ENCODE measurements around the gene FANCL. TPM values are rescaled to one million over a fixed set of nuclear protein-coding genes. Genes with fewer than 3 reads are reported as not detected.
"Not testable (repeated sequence)": the region's sequence is repeated elsewhere in the genome, so short reads cannot be mapped to it uniquely, and the experiment has no call there.

The FANCL gene
- polyA plus RNA-seq, 4 donors, result 8.6 to 45.0 (median 19.2) TPM

DNA sequence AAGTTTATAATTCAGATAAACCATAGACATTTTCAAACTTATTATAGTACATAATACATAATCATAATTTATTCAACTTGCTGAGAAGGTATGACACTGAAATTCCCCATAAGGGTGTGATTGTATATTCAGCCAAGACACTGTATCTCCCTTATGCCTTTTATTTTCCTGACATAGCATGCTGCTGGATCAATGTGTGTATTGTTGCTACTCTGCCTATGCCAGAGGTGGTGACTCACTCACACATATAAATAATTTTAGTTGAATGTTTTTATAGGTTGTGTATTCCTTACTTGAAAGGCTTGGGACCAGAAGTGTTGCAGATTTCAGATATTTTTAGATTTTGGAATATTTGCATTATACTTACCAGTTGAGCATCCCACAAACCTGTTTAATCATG is 107.7 kb downstream of the FANCL start:
- no peaks in the 10 kb centered on the region for H3K4me1 ChIP-seq (ENCODE audit: control insufficient read depth in 3 of 3, insufficient read depth in 2 of 3, low read depth in 1 of 3, low read length in 2 of 3)
- no peak overlapping the region for H3K27ac ChIP-seq (ENCODE audit: low read depth in 1 of 3, low read length in 2 of 3)
- FAIRE-seq (no peak), DNase-seq (no peak)
- H3K36me3 ChIP-seq (ENCODE audit: control insufficient read depth in 3 of 3, insufficient read depth in 2 of 3, low read depth in 1 of 3, low read length in 3 of 3), result peaks cover 0 to 10% (median 2%) of the 10 kb centered on the region in 3 donors
- no peak overlapping the region for H3K4me3 ChIP-seq (ENCODE audit: low read depth in 1 of 3, low read length in 3 of 3)
- H3K27me3 ChIP-seq (ENCODE audit: control insufficient read depth in 3 of 3, insufficient read depth in 3 of 3, low read length in 3 of 3), result no peaks in the 10 kb centered on the region
- no peaks in the 10 kb centered on the region for H3K9me3 ChIP-seq (ENCODE audit: control insufficient read depth in 2 of 2, insufficient read depth in 1 of 2, low read depth in 1 of 2, low read length in 1 of 2)

DNA sequence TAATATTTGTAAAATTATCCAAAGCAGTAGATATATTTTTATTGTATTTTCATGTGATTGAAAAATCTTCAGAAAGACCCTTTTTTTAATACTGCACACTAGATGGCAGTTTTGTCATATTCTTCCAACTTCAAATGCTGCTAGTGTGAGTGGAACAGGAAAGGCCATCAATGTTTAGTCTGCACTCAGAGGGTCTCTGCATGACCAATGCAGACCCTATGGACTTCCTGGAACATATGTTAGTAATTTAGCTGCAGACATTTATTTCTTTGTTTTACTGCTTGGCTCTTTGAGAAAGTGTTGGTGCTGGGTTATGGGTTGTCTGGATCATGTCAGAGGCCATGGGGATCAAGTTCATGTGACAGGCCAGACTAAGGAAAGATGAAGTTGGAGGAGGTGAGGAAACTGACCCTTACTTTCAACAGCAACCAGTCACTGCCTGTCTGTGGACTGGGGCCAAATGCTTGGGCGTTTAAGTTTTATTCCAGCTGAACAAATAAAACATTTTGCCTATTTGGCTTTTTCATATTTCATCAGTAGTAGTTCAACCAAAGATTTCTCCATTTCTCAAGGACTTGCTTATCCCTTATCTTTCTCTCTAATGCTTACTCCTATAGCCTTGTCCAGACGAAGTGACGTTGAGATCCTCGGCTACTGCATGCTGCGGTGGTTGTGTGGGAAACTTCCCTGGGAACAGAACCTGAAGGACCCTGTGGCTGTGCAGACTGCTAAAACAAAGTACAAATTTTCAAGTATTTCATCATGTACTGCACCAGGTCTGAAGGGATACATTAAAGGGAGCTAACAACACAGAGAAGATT is 109.7 kb downstream of the FANCL start:
- Histone ChIP-seq H3K36me3 (ENCODE audit: control insufficient read depth in 3 of 3, insufficient read depth in 2 of 3, low read depth in 1 of 3, low read length in 3 of 3) (peaks cover 0 to 9% (median 2%) of the 10 kb centered on the region in 3 donors), H3K27me3 (ENCODE audit: control insufficient read depth in 3 of 3, insufficient read depth in 3 of 3, low read length in 3 of 3) (no peaks in the 10 kb centered on the region), H3K27ac (ENCODE audit: low read depth in 1 of 3, low read length in 2 of 3) (no peak overlapping the region), H3K4me1 (ENCODE audit: control insufficient read depth in 3 of 3, insufficient read depth in 2 of 3, low read depth in 1 of 3, low read length in 2 of 3) (no peaks in the 10 kb centered on the region), H3K4me3 (ENCODE audit: low read depth in 1 of 3, low read length in 3 of 3) (no peak overlapping the region), H3K9me3 (ENCODE audit: control insufficient read depth in 2 of 2, insufficient read depth in 1 of 2, low read depth in 1 of 2, low read length in 1 of 2) (no peaks in the 10 kb centered on the region)
- FAIRE-seq (no peak), DNase-seq (no peak)
- WGBS, 3 donors, result 81 to 82% (median 81%) methylated on average over 5 of the region's 5 CpGs

DNA sequence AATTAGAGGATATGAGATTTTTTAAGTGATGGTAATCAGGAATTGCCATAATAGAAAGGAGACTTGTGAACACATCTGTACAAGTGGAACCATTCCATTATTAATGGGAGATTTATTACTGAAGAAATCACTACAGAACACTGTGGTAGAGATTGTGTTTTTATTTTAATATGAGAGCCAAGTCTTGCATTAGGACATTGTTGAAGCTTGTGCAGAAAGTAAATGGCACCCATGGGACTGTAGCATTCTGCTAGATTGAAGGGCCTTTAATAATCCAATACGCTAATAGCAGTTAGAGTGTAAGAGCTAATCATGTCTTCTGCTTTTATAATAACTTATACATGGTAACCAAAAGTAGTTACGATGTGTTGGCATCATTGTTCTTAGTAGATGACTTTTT is 110.9 kb downstream of the FANCL start:
- Histone ChIP-seq H3K4me3 (ENCODE audit: low read depth in 1 of 3, low read length in 3 of 3) (no peak overlapping the region), H3K36me3 (ENCODE audit: control insufficient read depth in 3 of 3, insufficient read depth in 2 of 3, low read depth in 1 of 3, low read length in 3 of 3) (peaks cover 0 to 6% (median 2%) of the 10 kb centered on the region in 3 donors), H3K4me1 (ENCODE audit: control insufficient read depth in 3 of 3, insufficient read depth in 2 of 3, low read depth in 1 of 3, low read length in 2 of 3) (no peaks in the 10 kb centered on the region), H3K9me3 (ENCODE audit: control insufficient read depth in 2 of 2, insufficient read depth in 1 of 2, low read depth in 1 of 2, low read length in 1 of 2) (no peaks in the 10 kb centered on the region), H3K27me3 (ENCODE audit: control insufficient read depth in 3 of 3, insufficient read depth in 3 of 3, low read length in 3 of 3) (no peaks in the 10 kb centered on the region), H3K27ac (ENCODE audit: low read depth in 1 of 3, low read length in 2 of 3) (no peak overlapping the region)
- FAIRE-seq (no peak), DNase-seq (no peak)
- WGBS, 3 donors, result 89 to 100% (median 94%) methylated on average over 2 of the region's 2 CpGs

DNA sequence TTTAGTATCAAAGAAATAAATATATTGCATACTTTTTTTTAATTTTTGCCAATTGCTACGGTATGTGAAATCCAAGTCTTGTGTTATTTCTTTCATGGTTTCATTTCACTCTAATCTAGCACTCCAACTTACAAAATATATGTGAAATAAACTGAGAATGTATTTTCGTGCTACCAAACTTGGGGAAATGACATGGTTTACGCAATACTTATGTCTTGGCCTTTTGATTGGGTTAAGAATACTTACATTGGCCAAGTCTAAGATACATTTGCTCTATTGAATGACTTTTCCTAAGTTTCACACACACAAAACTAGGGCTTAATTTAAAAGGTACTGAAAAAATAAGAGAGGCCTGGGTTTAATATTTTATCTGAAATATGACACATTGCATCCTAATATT is 114.0 kb downstream of the FANCL start:
- Histone ChIP-seq H3K4me3 (ENCODE audit: low read depth in 1 of 3, low read length in 3 of 3) (no peak overlapping the region), H3K36me3 (ENCODE audit: control insufficient read depth in 3 of 3, insufficient read depth in 2 of 3, low read depth in 1 of 3, low read length in 3 of 3) (peaks cover 0 to 8% (median 0%) of the 10 kb centered on the region in 3 donors), H3K4me1 (ENCODE audit: control insufficient read depth in 3 of 3, insufficient read depth in 2 of 3, low read depth in 1 of 3, low read length in 2 of 3) (no peaks in the 10 kb centered on the region), H3K27ac (ENCODE audit: low read depth in 1 of 3, low read length in 2 of 3) (no peak overlapping the region), H3K27me3 (ENCODE audit: control insufficient read depth in 3 of 3, insufficient read depth in 3 of 3, low read length in 3 of 3) (no peaks in the 10 kb centered on the region), H3K9me3 (ENCODE audit: control insufficient read depth in 2 of 2, insufficient read depth in 1 of 2, low read depth in 1 of 2, low read length in 1 of 2) (no peaks in the 10 kb centered on the region)
- FAIRE-seq (no peak), DNase-seq (no peak)
- 95 to 99% (median 97%) methylated on average over 3 of the region's 3 CpGs for whole genome bisulfite sequencing, 3 donors

DNA sequence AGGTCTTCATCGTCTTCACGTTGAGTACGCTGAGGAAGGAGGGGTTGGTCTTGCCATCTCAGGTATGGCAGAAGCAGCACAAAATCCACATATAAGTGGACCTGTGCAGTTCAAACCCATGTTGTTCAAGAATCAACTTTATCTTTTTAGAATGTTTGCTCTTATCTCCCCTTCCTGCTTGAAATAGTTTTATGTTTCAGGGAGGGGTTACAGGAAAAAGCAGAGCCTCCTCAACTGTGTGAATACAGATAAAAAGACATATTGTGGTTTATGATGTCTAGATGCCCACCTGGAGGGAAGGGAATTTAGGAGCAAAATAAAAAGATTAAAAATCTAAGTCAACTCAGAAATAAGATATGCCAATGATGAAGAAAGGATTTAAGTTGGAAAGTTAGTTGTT is 118.6 kb downstream of the FANCL start:
- no peaks in the 10 kb centered on the region for H3K9me3 ChIP-seq (ENCODE audit: control insufficient read depth in 2 of 2, insufficient read depth in 1 of 2, low read depth in 1 of 2, low read length in 1 of 2)
- no peak overlapping the region for H3K4me3 ChIP-seq (ENCODE audit: low read depth in 1 of 3, low read length in 3 of 3)
- FAIRE-seq (no peak), DNase-seq (no peak)
- H3K36me3 ChIP-seq (ENCODE audit: control insufficient read depth in 3 of 3, insufficient read depth in 2 of 3, low read depth in 1 of 3, low read length in 3 of 3), result peaks cover 0 to 4% (median 0%) of the 10 kb centered on the region in 3 donors
- 96 to 99% (median 98%) methylated on average over 3 of the region's 3 CpGs for WGBS, 3 donors
- H3K4me1 ChIP-seq (ENCODE audit: control insufficient read depth in 3 of 3, insufficient read depth in 2 of 3, low read depth in 1 of 3, low read length in 2 of 3), result no peaks in the 10 kb centered on the region
- H3K27me3 ChIP-seq (ENCODE audit: control insufficient read depth in 3 of 3, insufficient read depth in 3 of 3, low read length in 3 of 3), result no peaks in the 10 kb centered on the region
- H3K27ac ChIP-seq (ENCODE audit: low read depth in 1 of 3, low read length in 2 of 3), result no peak overlapping the region

DNA sequence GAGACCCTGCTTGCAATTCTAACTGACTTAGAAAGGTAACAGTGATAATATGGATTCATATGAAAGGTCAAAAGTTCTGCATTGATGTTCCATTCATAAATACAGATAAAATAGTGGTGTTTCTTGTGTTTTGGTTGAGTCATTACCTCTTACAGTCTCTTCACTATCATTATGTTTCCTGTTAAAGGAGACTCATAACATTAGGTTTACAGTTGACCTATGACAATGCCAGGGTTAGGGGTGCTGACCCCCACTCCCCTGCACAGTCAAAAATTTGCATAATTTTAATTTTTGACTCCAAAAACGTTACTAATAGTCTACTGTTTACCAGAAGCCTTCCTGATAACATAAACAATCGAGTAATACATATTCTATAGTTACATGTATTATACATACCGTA is 119.1 kb downstream of the FANCL start:
- Histone ChIP-seq H3K9me3 (ENCODE audit: control insufficient read depth in 2 of 2, insufficient read depth in 1 of 2, low read depth in 1 of 2, low read length in 1 of 2) (no peaks in the 10 kb centered on the region), H3K4me3 (ENCODE audit: low read depth in 1 of 3, low read length in 3 of 3) (no peak overlapping the region), H3K27ac (ENCODE audit: low read depth in 1 of 3, low read length in 2 of 3) (no peak overlapping the region), H3K27me3 (ENCODE audit: control insufficient read depth in 3 of 3, insufficient read depth in 3 of 3, low read length in 3 of 3) (no peaks in the 10 kb centered on the region), H3K36me3 (ENCODE audit: control insufficient read depth in 3 of 3, insufficient read depth in 2 of 3, low read depth in 1 of 3, low read length in 3 of 3) (peaks cover 0 to 4% (median 0%) of the 10 kb centered on the region in 3 donors), H3K4me1 (ENCODE audit: control insufficient read depth in 3 of 3, insufficient read depth in 2 of 3, low read depth in 1 of 3, low read length in 2 of 3) (no peaks in the 10 kb centered on the region)
- no peak for FAIRE-seq
- no peak for DNase-seq
- 76 to 86% (median 82%) methylated on average over 3 of the region's 3 CpGs for WGBS, 3 donors

DNA sequence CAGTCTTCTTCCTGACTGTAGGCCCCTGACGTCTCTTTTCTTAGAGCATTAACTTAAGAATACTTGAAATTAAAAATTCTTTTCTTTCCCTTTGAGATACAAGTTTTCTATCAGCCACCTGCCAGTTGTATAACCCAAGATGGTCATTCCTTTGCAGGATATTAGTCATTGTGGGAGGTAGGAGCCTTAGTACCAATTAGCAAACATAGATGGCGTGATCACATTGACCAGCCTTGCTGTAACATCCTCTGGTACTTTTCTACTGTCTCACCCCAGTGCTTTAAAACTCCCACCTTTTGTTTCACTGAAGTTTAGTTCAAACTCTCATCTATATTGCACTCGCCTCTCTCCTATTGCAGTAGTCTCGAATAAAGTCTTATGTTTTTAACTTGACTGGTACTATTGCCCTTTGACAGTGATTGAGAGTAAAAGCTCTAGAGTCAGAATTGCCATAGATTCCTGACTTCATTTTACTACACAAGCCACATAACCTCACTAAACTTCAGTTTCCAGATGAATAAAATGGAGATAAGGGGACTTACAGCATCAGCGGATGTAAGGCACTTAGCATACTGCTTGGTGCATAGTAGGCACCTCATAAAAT is 120.4 kb downstream of the FANCL start:
- WGBS, 3 donors, result 91 to 95% (median 92%) methylated on average over 5 of the region's 5 CpGs
- H3K4me3 ChIP-seq (ENCODE audit: low read depth in 1 of 3, low read length in 3 of 3), result no peak overlapping the region
- H3K4me1 ChIP-seq (ENCODE audit: control insufficient read depth in 3 of 3, insufficient read depth in 2 of 3, low read depth in 1 of 3, low read length in 2 of 3), result no peaks in the 10 kb centered on the region
- FAIRE-seq, result no peak
- no peaks in the 10 kb centered on the region for H3K27me3 ChIP-seq (ENCODE audit: control insufficient read depth in 3 of 3, insufficient read depth in 3 of 3, low read length in 3 of 3)
- H3K9me3 ChIP-seq (ENCODE audit: control insufficient read depth in 2 of 2, insufficient read depth in 1 of 2, low read depth in 1 of 2, low read length in 1 of 2), result no peaks in the 10 kb centered on the region
- no peak overlapping the region for H3K27ac ChIP-seq (ENCODE audit: low read depth in 1 of 3, low read length in 2 of 3)
- no peak for DNase-seq
- peaks cover 0 to 4% (median 0%) of the 10 kb centered on the region in 3 donors for H3K36me3 ChIP-seq (ENCODE audit: control insufficient read depth in 3 of 3, insufficient read depth in 2 of 3, low read depth in 1 of 3, low read length in 3 of 3)

DNA sequence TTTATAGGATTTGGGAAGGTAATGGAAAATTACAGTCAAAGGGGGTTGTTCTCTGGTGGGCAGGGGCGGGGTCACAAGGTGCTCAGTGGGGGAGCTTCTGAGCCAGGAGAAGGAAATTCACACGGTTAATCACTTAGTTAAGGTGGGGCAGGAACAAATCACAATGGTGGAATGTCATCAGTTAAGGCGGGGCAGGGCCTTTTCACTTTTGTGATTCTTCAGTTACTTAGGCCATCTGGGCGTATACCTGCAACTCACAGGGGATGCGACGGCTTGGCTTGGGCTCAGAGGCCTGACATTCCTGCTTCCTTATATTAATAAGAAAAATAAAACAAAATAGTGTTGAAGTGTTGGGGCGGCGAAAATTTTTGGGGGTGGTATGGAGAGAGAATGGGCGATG is 127.6 kb downstream of the FANCL start:
- not testable (repeated sequence) for H3K9me3 ChIP-seq (ENCODE audit: control insufficient read depth in 2 of 2, insufficient read depth in 1 of 2, low read depth in 1 of 2, low read length in 1 of 2); H3K36me3 ChIP-seq (ENCODE audit: control insufficient read depth in 3 of 3, insufficient read depth in 2 of 3, low read depth in 1 of 3, low read length in 3 of 3); H3K4me3 ChIP-seq (ENCODE audit: low read depth in 1 of 3, low read length in 3 of 3); H3K4me1 ChIP-seq (ENCODE audit: control insufficient read depth in 3 of 3, insufficient read depth in 2 of 3, low read depth in 1 of 3, low read length in 2 of 3); FAIRE-seq; H3K27me3 ChIP-seq (ENCODE audit: control insufficient read depth in 3 of 3, insufficient read depth in 3 of 3, low read length in 3 of 3); H3K27ac ChIP-seq (ENCODE audit: low read depth in 1 of 3, low read length in 2 of 3)
- 88 to 91% (median 90%) methylated on average over 9 of the region's 9 CpGs for WGBS, 3 donors
- peak in 1 of 2 donors; percentile 1 for DNase-seq

Measured in small intestine (tissue), 7 donors.